ENCODE measurements around the gene NT5C2. TPM values are rescaled to one million over a fixed set of nuclear protein-coding genes. Genes with fewer than 3 reads are reported as not detected.

Gene NT5C2
- total and polyA plus RNA-seq, 2 donors (not counting 1 experiment from before 2014, with no cell fraction given): 74.3 to 82.2 TPM

DNA sequence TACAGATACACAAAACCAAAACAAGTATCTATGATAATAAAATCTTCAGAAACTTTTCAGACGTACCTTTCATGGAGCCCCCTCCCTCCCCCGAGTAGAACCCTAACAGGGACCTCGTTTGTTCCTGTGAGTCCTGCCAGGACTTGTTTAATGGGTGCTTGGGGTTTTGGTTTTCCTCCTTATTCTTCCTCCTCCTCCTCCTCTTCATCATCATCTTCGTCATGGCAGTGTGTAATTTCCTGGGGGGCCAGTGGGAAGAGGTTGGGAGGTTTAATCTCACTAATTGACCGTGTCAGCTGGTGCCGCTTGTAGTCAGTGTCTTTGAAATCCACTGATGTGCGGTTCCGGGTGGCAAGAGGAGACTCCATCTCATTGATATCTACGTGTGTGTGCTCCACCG, 103.6 kb downstream of the NT5C2 start:
- no peak for TF ChIP-seq EZH2 (IDR thresholded peaks at IDR 0.05; ENCODE audit: low read length, missing control alignments)
- TF ChIP-seq, protein P1, sequence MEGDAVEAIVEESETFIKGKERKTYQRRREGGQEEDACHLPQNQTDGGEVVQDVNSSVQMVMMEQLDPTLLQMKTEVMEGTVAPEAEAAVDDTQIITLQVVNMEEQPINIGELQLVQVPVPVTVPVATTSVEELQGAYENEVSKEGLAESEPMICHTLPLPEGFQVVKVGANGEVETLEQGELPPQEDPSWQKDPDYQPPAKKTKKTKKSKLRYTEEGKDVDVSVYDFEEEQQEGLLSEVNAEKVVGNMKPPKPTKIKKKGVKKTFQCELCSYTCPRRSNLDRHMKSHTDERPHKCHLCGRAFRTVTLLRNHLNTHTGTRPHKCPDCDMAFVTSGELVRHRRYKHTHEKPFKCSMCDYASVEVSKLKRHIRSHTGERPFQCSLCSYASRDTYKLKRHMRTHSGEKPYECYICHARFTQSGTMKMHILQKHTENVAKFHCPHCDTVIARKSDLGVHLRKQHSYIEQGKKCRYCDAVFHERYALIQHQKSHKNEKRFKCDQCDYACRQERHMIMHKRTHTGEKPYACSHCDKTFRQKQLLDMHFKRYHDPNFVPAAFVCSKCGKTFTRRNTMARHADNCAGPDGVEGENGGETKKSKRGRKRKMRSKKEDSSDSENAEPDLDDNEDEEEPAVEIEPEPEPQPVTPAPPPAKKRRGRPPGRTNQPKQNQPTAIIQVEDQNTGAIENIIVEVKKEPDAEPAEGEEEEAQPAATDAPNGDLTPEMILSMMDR (conservative IDR thresholded peaks at IDR 0.05 in 1 of 2, IDR thresholded peaks at IDR 0.05 in 1 of 2; ENCODE audit: low read depth in 1 of 2, low read length in 2 of 2): no peak
- no peaks in the 10 kb centered on the region for H3K79me2 ChIP-seq (ENCODE audit: control insufficient read depth, insufficient read depth, low read length)
- H3K4me3 ChIP-seq (replicated peaks in 1 of 4; ENCODE audit: control extremely low read depth in 1 of 4, insufficient read depth in 1 of 4, low read depth in 3 of 4, low read length in 4 of 4): no peak overlapping the region
- no peak overlapping the region for H3K9ac ChIP-seq (ENCODE audit: insufficient read depth, low read length)
- no peak overlapping the region for H2AFZ ChIP-seq (ENCODE audit: low read length)
- no peaks in the 10 kb centered on the region for H3K27me3 ChIP-seq (ENCODE audit: control insufficient read depth, insufficient read depth, low read length)
- H3K9me3 ChIP-seq (ENCODE audit: control insufficient read depth, insufficient read depth, low read depth, low read length): no peaks in the 10 kb centered on the region
- peaks cover 9% of the 10 kb centered on the region for H3K36me3 ChIP-seq (ENCODE audit: control insufficient read depth, insufficient read depth, low read length)
- no peaks in the 10 kb centered on the region for H3K4me1 ChIP-seq (ENCODE audit: control insufficient read depth, extremely low read depth, insufficient read depth, low read length)
- H3K27ac ChIP-seq (ENCODE audit: insufficient read depth, low read length): no peak overlapping the region
- DNase-seq (ENCODE audit: low read depth in 2 of 2): no peak
- H4K20me1 ChIP-seq (ENCODE audit: control insufficient read depth, extremely low read depth, insufficient read depth, low read length): no peaks in the 10 kb centered on the region
- H3K4me2 ChIP-seq (ENCODE audit: extremely low read depth, insufficient read depth, low read length): no peak overlapping the region

GRCh38 chr10:103086799-103087198, 106.3 kb downstream of the NT5C2 start:
- no peak for TF ChIP-seq EZH2 (IDR thresholded peaks at IDR 0.05; ENCODE audit: low read length, missing control alignments)
- TF ChIP-seq, protein P1 (conservative IDR thresholded peaks at IDR 0.05 in 1 of 2, IDR thresholded peaks at IDR 0.05 in 1 of 2; ENCODE audit: low read depth in 1 of 2, low read length in 2 of 2): peak in 1 of 2 donors; percentile 11
- Histone ChIP-seq H3K4me3 (replicated peaks in 1 of 4; ENCODE audit: control extremely low read depth in 1 of 4, insufficient read depth in 1 of 4, low read depth in 3 of 4, low read length in 4 of 4) (no peak overlapping the region), H3K9me3 (ENCODE audit: control insufficient read depth, insufficient read depth, low read depth, low read length) (no peaks in the 10 kb centered on the region), H2AFZ (ENCODE audit: low read length) (no peak overlapping the region), H3K27ac (ENCODE audit: insufficient read depth, low read length) (no peak overlapping the region), H4K20me1 (ENCODE audit: control insufficient read depth, extremely low read depth, insufficient read depth, low read length) (no peaks in the 10 kb centered on the region), H3K36me3 (ENCODE audit: control insufficient read depth, insufficient read depth, low read length) (peaks cover 5% of the 10 kb centered on the region), H3K4me2 (ENCODE audit: extremely low read depth, insufficient read depth, low read length) (no peak overlapping the region), H3K4me1 (ENCODE audit: control insufficient read depth, extremely low read depth, insufficient read depth, low read length) (no peaks in the 10 kb centered on the region), H3K9ac (ENCODE audit: insufficient read depth, low read length) (no peak overlapping the region), H3K27me3 (ENCODE audit: control insufficient read depth, insufficient read depth, low read length) (no peaks in the 10 kb centered on the region), H3K79me2 (ENCODE audit: control insufficient read depth, insufficient read depth, low read length) (no peaks in the 10 kb centered on the region)
- DNase-seq (ENCODE audit: low read depth in 2 of 2): no peak

DNA sequence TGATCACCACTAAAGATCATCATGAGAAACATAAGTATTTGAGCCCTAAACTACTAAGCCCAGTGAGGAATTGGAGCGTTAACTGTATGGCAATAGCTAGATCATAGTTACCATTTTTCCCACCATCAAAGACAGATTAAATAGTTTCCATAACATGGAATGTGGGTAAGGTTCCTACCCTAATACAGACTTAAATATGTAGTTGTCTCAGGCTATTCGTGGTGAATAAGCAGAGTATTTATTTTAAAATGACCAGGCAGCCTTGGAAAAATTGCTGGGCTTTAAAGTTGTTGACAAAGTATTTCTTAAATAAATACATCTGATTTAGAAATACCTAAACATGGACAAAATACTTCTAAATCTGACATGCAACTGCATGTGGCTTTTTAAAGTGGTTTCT, 106.8 kb downstream of the NT5C2 start:
- no peak for DNase-seq (ENCODE audit: low read depth in 2 of 2)
- peaks cover 5% of the 10 kb centered on the region for H3K36me3 ChIP-seq (ENCODE audit: control insufficient read depth, insufficient read depth, low read length)

More for the DNA sequence above, 106.8 kb downstream of the NT5C2 start:
- Histone ChIP-seq H4K20me1 (ENCODE audit: control insufficient read depth, extremely low read depth, insufficient read depth, low read length) (no peaks in the 10 kb centered on the region), H3K4me2 (ENCODE audit: extremely low read depth, insufficient read depth, low read length) (no peak overlapping the region), H3K79me2 (ENCODE audit: control insufficient read depth, insufficient read depth, low read length) (no peaks in the 10 kb centered on the region), H2AFZ (ENCODE audit: low read length) (no peak overlapping the region), H3K27me3 (ENCODE audit: control insufficient read depth, insufficient read depth, low read length) (no peaks in the 10 kb centered on the region), H3K4me1 (ENCODE audit: control insufficient read depth, extremely low read depth, insufficient read depth, low read length) (no peaks in the 10 kb centered on the region), H3K27ac (ENCODE audit: insufficient read depth, low read length) (no peak overlapping the region), H3K4me3 (replicated peaks in 1 of 4; ENCODE audit: control extremely low read depth in 1 of 4, insufficient read depth in 1 of 4, low read depth in 3 of 4, low read length in 4 of 4) (no peak overlapping the region), H3K9me3 (ENCODE audit: control insufficient read depth, insufficient read depth, low read depth, low read length) (no peaks in the 10 kb centered on the region), H3K9ac (ENCODE audit: insufficient read depth, low read length) (no peak overlapping the region)
- no peak for TF ChIP-seq EZH2 (IDR thresholded peaks at IDR 0.05; ENCODE audit: low read length, missing control alignments)
- TF ChIP-seq, protein P1 (conservative IDR thresholded peaks at IDR 0.05 in 1 of 2, IDR thresholded peaks at IDR 0.05 in 1 of 2; ENCODE audit: low read depth in 1 of 2, low read length in 2 of 2): no peak

Measured in fibroblast of lung (primary cell).